Measurements from ENCODE around the gene ATPAF2.
A peak's percentile ranks its signal among the peaks of the same experiment; 100 is the strongest.

The ATPAF2 gene

DNA sequence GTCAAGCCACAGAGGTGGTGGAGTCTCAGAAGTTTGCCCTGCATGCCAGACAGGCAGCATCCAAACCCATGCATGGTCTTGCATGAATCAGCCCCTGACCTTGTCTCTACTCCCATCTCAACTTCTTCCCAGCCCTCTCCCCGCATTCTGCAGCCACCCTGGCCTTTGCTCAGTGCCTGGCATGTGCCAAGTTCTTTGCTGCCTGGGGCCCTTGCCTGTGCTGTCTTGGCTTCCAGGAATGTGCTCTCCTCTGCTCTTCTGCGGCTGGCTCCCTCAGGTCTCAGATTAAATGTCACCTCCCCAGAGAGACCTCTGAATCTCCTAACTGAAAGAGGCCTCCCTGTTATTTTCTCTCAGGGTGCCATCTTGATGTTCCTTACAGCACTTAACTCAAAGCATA lies 48.7 kb downstream of the ATPAF2 start:
- TF ChIP-seq CTCF (IDR thresholded peaks at IDR 0.05) = no peak
- Mint-ChIP-seq H3K27me3 (ENCODE audit: low read depth, poor library complexity) (peaks cover 10% of the 10 kb centered on the region), H3K27ac (no peak overlapping the region), H3K9me3 (no peaks in the 10 kb centered on the region), H3K36me3 (ENCODE audit: low read depth) (no peaks in the 10 kb centered on the region), H3K4me1 (peaks cover 23% of the 10 kb centered on the region), H3K4me3 (no peak overlapping the region)
- no peak for DNase-seq

DNA sequence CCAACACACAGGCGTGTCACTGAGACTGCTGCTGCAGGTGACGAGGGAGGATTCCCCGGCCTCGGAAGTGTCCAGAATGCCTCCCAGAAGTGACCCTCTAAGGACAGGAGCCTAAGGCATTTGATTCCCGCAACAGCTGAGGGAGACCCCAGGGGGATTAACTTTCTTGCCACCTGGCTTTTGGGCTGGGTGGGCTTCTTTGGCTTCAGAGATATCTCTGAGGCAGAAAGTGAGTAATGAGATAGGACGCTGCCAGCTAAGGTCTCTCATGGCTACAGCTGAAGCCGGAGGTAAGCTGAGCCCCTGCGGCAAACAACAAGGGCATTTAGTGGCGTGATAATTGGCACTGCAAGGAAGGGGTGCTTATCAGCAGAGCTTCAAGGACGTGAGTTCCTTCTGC lies 49.4 kb downstream of the ATPAF2 start:
- peaks cover 10% of the 10 kb centered on the region for H3K27me3 Mint-ChIP-seq (ENCODE audit: low read depth, poor library complexity)
- no peak overlapping the region for H3K4me3 Mint-ChIP-seq
- no peak for TF ChIP-seq CTCF (IDR thresholded peaks at IDR 0.05)
- H3K9me3 Mint-ChIP-seq = no peaks in the 10 kb centered on the region
- no peak for DNase-seq
- H3K4me1 Mint-ChIP-seq = peaks cover 16% of the 10 kb centered on the region
- no peak overlapping the region for H3K27ac Mint-ChIP-seq
- no peaks in the 10 kb centered on the region for H3K36me3 Mint-ChIP-seq (ENCODE audit: low read depth)

DNA sequence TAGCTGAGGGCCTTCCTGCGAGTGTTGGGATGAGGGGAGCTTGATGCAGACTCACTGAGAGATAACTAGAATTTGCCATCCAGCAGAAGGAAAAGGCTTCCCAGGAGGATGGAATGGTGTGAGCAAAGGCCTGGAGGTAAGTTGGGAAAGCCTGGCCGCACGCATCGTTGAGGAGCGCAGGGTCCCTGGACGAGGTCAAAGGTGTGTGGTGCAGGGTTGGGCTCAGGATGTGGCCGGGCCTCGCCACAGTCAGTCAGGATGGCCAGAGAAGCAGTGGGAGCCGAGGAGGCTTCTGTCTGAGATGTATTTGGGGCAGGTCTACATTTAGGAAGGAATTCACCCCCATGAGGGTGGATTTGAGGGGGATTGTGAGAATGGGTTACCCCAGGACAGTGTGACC lies 49.9 kb downstream of the ATPAF2 start:
- H3K9me3 Mint-ChIP-seq = no peaks in the 10 kb centered on the region
- TF ChIP-seq CTCF (IDR thresholded peaks at IDR 0.05) = no peak
- H3K27me3 Mint-ChIP-seq (ENCODE audit: low read depth, poor library complexity) = peaks cover 9% of the 10 kb centered on the region
- DNase-seq = no peak
- peaks cover 13% of the 10 kb centered on the region for H3K4me1 Mint-ChIP-seq
- no peak overlapping the region for H3K4me3 Mint-ChIP-seq
- H3K36me3 Mint-ChIP-seq (ENCODE audit: low read depth) = no peaks in the 10 kb centered on the region
- peak overlapping the region; percentile 56 for H3K27ac Mint-ChIP-seq

DNA sequence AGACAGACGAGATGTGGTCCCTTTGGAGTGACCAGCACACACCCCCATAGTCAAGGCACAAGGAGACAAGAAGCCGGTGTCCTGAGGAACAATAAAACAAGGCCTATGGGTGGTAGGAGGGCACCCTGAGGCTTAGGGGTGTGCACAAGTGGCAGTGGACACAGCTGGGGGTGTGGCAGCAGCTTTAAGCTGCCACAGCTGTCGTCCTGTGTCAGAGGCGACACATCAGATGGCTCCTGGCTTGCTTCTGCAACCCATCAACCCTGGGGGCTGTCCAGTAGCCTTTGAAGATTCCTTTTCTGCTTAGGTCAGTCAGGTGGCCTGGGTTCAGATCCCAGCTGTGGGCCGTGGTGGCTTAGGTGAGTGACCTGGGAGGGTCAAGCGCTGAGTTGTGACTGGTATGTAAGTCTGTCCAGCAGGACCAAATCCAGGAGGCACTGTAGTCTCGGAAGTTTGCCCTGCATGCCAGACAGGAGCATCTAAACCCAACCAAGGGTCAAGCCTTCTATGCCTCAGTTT lies 50.5 kb downstream of the ATPAF2 start:
- peaks cover 13% of the 10 kb centered on the region for H3K4me1 Mint-ChIP-seq
- no peaks in the 10 kb centered on the region for H3K9me3 Mint-ChIP-seq
- no peak overlapping the region for H3K4me3 Mint-ChIP-seq
- no peak for DNase-seq
- H3K27ac Mint-ChIP-seq = no peak overlapping the region
- H3K36me3 Mint-ChIP-seq (ENCODE audit: low read depth) = no peaks in the 10 kb centered on the region
- H3K27me3 Mint-ChIP-seq (ENCODE audit: low read depth, poor library complexity) = peaks cover 7% of the 10 kb centered on the region
- TF ChIP-seq CTCF (IDR thresholded peaks at IDR 0.05) = no peak

DNA sequence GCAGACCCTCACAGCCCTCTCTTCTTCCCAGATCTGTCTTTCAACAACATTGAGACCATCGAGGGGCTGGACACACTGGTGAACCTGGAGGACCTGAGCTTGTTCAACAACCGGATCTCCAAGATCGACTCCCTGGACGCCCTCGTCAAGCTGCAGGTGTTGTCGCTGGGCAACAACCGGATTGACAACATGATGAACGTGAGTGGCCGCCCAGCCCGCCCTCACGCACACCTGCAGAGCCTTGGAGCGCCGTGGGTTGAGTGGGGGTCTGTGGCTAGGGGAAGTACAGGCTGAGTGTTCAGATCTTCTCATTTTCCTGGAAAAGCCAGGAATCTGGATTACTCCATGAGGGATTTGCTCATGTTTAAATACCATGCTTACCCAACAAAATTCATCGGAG lies 51.1 kb downstream of the ATPAF2 start:
- Mint-ChIP-seq H3K27me3 (ENCODE audit: low read depth, poor library complexity) (peaks cover 7% of the 10 kb centered on the region), H3K9me3 (no peaks in the 10 kb centered on the region), H3K4me1 (peaks cover 13% of the 10 kb centered on the region), H3K36me3 (ENCODE audit: low read depth) (no peaks in the 10 kb centered on the region), H3K4me3 (no peak overlapping the region), H3K27ac (no peak overlapping the region)
- no peak for DNase-seq
- no peak for TF ChIP-seq CTCF (IDR thresholded peaks at IDR 0.05)

DNA sequence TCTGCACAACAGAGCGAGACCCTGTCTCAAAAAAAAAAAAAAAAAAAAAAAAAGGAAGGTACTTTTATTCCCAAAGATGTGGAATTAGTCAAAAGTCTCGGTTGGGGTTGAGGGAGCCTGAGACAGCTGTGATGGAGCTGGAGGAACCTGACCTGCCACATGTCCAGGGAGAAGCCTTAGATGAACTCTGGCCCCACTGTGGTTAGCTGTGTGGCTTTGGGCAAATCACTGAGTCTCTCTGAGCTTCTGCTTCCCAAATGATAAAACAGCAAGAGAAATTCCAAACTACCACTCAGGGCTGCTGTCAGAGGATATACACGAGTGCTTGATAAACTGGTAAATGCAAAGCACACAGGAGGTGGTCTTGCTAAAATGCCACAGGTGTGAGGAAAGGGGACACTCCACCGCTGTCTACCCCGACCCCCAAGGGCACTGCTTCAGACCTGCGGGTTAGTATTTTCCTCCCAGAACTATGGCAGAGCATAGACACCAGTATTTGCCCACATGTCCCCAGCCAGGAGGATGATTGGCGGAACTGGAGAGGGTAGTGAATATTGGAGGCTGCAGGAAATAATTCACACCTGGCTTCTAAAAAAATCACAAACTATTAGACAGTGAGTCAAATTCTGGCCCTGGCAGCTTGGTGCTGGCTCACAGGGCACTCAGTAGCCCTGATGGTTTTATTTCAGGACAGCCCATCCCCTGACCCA lies 51.6 kb downstream of the ATPAF2 start:
- no peak overlapping the region for H3K27ac Mint-ChIP-seq
- H3K9me3 Mint-ChIP-seq = no peaks in the 10 kb centered on the region
- no peaks in the 10 kb centered on the region for H3K36me3 Mint-ChIP-seq (ENCODE audit: low read depth)
- TF ChIP-seq CTCF (IDR thresholded peaks at IDR 0.05) = no peak
- H3K4me1 Mint-ChIP-seq = peaks cover 13% of the 10 kb centered on the region
- no peak for DNase-seq
- no peak overlapping the region for H3K4me3 Mint-ChIP-seq
- peaks cover 7% of the 10 kb centered on the region for H3K27me3 Mint-ChIP-seq (ENCODE audit: low read depth, poor library complexity)

Data from nephron progenitor cell (in vitro differentiated cells).